GM12873 (cell line): ENCODE results near the gene CD47.

Experiments used
- TF ChIP-seq, protein P1 (sequence below): IDR thresholded peaks from 2 replicates; pipeline ENCODE4 v1.5.1; 2012; ENCODE audit warnings: low read depth, mild to moderate bottlenecking, moderate library complexity, low read length, control low read depth; ENCODE audit not compliant: insufficient read depth; ENCODE audit errors: missing control alignments

The CD47 gene

DNA sequence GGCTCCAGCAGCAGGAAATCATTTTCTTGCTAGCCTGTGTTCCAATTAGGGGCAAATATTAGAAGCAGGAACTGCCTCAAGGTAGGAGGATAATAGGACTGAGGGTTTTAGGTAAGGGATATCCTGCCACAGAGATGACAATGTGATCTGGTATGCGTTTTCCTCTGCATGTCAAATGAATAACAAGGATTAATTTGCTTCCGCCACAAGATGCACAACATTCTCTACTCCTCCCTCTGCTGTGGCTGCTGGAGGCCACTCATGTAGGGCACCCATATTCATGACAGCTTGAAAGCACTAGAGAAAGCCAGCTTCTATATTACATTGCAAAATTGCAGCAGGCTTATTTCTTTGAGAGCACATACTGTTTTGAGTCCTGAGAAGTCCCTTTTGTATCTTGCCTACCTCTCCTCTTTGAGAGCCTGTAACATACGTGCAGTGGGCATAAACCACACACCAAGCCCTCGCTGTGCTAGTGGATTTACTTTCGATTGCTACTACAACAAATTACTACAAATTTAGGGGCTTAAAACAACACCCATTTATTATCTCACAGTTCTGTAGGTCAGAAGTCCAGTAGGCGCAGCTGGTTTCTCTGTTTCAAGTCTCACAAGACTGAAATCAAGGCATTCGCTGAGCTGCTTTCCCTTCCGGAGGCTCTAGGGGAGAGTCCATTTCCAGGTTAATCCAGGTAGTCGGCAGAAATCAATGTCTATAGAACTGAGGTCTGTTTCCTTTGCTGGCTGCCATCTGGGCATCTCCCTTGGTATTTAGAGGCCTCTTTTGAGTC lies 5.9 kb upstream of the CD47 start:
- TF ChIP-seq, protein P1, sequence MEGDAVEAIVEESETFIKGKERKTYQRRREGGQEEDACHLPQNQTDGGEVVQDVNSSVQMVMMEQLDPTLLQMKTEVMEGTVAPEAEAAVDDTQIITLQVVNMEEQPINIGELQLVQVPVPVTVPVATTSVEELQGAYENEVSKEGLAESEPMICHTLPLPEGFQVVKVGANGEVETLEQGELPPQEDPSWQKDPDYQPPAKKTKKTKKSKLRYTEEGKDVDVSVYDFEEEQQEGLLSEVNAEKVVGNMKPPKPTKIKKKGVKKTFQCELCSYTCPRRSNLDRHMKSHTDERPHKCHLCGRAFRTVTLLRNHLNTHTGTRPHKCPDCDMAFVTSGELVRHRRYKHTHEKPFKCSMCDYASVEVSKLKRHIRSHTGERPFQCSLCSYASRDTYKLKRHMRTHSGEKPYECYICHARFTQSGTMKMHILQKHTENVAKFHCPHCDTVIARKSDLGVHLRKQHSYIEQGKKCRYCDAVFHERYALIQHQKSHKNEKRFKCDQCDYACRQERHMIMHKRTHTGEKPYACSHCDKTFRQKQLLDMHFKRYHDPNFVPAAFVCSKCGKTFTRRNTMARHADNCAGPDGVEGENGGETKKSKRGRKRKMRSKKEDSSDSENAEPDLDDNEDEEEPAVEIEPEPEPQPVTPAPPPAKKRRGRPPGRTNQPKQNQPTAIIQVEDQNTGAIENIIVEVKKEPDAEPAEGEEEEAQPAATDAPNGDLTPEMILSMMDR, result no peak

GRCh38 chr3:108093616-108094015 lies 2.8 kb upstream of the CD47 start:
- TF ChIP-seq, protein P1, result no peak

- TF ChIP-seq, protein P1, result no peak
Measured at GRCh38 chr3:108093021-108093420, 2.2 kb upstream of the CD47 start.

- TF ChIP-seq, protein P1, result no peak
Measured at GRCh38 chr3:108092501-108092900, 1.7 kb upstream of the CD47 start.

- TF ChIP-seq, protein P1, result peak; percentile 24
Measured at GRCh38 chr3:108091498-108092250, 843 bp upstream of the CD47 start.

DNA sequence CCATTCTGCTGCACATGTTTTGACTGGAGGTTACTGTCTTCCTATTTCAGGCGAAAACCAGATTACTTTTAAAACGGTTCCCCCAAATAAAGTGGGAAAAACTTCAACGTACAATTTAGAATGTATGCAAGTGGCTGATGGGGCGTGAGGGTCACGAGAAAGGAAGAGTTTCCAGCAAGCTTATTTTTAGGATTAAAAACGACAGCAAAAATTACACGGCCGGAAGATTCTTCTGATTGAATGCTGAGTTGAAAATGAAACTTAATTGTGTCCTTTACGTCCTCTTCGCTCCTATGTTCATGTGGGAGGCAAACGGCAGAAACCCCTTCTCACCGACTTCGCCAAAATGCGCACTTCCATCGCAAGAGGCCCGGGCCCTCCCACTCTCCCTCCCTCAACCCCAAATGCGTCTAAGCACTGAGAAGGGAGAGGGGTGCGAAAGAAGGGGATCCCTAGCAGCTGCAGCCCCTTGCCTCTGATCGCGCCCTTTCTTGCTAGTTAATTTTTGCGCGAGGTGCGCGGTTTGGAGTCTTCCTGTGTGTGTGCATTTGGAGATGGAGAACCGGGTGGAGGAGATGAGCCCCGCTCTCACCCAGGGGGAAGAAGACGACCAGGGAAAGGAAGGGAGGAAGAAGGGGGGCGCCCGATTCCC lies 656 bp downstream of the CD47 start:
- TF ChIP-seq, protein P1, result no peak

DNA sequence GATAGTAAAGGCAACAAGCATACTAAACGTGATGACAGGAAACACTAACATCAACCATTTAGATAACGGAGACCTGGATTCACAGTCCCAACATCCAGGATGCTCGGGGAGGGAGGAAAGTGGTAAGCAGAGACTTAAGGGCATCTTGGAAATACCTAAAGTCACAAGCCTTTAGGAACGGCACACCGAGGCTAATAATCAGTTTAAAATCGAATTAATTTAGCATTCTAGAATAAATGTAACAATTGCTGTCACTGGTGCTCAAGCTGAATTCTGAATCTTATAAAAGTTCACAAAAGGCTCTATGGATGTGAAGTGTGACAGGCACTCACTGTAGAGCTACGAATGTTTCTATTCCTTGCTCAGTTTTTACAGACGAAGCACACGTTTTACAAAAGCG lies 1.3 kb downstream of the CD47 start:
- TF ChIP-seq, protein P1, result no peak
